Keratinocyte (primary cell): ENCODE measurements around the gene MAP2K5.

Experiments used
- EZH2 ChIP-seq: IDR thresholded peaks from one replicate; pipeline ENCODE4 v1.6.1; 2012; ENCODE audit warnings: inconsistent platforms, mild to moderate bottlenecking, low read length, moderate library complexity
- TF ChIP-seq, protein P1 (sequence below), 3 experiments: IDR thresholded peaks in 1 of 3; conservative IDR thresholded peaks in 1 of 3; optimal IDR thresholded peaks in 1 of 3; 2 replicates in 2 of 3; 3 replicates in 1 of 3; pipeline versions ENCODE3 to v1.5.1; 2011; ENCODE audit warnings: low read length in 3 of 3, mild to moderate bottlenecking in 3 of 3, moderate library complexity in 2 of 3, control low read depth in 1 of 3, inconsistent platforms in 1 of 3; ENCODE audit not compliant: insufficient read depth in 2 of 3; ENCODE audit errors: extremely low read depth in 1 of 3

DNA sequence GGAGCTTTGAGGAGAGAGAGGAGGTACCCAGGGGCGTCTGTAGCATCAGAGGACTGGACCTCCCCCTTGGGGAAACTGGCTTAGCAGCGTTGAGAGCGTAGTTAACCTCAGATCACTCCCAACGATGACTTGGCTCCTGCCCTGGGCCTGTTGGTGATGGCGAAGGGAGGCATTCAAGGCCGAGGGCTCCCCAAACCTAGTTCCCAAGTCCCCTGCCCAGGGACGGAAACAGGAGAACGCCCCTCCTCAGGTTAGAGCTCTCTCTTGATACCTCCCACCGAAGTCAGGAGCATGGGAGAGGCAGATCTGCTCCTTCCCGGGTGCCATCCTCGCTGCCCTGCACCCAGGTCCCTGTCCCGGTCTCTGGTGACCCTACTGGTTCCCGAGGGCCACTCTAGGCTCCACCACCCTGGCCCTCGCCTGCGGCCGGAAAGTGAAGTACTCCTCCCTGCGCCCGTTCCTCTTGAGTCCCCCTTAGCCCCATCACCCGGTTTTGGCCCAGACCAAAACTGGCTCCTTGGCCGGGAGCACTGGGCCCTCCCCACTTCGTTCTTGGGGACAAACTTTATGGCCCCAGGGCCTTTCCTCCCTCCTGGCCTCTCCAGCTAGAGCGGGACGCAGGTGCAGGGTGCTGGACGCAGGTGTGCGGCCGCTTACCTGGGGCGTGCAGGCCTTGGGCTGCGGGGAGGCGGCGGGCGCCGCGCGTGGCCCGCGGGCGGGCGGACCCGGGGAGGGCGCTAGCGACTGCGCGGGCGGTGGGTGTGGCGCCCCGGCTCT, 280.2 kb downstream of the MAP2K5 start:
- peak; percentile 92 for TF ChIP-seq EZH2
- TF ChIP-seq, protein P1, sequence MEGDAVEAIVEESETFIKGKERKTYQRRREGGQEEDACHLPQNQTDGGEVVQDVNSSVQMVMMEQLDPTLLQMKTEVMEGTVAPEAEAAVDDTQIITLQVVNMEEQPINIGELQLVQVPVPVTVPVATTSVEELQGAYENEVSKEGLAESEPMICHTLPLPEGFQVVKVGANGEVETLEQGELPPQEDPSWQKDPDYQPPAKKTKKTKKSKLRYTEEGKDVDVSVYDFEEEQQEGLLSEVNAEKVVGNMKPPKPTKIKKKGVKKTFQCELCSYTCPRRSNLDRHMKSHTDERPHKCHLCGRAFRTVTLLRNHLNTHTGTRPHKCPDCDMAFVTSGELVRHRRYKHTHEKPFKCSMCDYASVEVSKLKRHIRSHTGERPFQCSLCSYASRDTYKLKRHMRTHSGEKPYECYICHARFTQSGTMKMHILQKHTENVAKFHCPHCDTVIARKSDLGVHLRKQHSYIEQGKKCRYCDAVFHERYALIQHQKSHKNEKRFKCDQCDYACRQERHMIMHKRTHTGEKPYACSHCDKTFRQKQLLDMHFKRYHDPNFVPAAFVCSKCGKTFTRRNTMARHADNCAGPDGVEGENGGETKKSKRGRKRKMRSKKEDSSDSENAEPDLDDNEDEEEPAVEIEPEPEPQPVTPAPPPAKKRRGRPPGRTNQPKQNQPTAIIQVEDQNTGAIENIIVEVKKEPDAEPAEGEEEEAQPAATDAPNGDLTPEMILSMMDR (optimal IDR thresholded peaks at IDR 0.05 in 1 of 3, IDR thresholded peaks at IDR 0.05 in 1 of 3, conservative IDR thresholded peaks at IDR 0.05 in 1 of 3; ENCODE audit: extremely low read depth in 1 of 3, insufficient read depth in 2 of 3, low read length in 3 of 3) = no peak
